Esophagus squamous epithelium (tissue), 4 donors: ENCODE measurements around the gene LMF1.

Experiments used
- POLR2A ChIP-seq, 4 donors: fragments of 450-650 bp; IDR thresholded peaks; one replicate each; pipeline ENCODE4 v1.6.1; 2017; ENCODE audit warnings: antibody characterized with exemption in 4 of 4, mild to moderate bottlenecking in 4 of 4, moderate library complexity in 3 of 4
- TF ChIP-seq, protein P1 (sequence below), 6 experiments: fragments of 450-650 bp in 4 of 6; fragments of 200-600 bp in 2 of 6; sonication (generic) in 2 of 6; IDR thresholded peaks; one replicate each; pipeline ENCODE4 v1.5.1; 2016 to 2019; ENCODE audit warnings: antibody characterized with exemption in 6 of 6, mild to moderate bottlenecking in 4 of 6, moderate library complexity in 4 of 6

DNA sequence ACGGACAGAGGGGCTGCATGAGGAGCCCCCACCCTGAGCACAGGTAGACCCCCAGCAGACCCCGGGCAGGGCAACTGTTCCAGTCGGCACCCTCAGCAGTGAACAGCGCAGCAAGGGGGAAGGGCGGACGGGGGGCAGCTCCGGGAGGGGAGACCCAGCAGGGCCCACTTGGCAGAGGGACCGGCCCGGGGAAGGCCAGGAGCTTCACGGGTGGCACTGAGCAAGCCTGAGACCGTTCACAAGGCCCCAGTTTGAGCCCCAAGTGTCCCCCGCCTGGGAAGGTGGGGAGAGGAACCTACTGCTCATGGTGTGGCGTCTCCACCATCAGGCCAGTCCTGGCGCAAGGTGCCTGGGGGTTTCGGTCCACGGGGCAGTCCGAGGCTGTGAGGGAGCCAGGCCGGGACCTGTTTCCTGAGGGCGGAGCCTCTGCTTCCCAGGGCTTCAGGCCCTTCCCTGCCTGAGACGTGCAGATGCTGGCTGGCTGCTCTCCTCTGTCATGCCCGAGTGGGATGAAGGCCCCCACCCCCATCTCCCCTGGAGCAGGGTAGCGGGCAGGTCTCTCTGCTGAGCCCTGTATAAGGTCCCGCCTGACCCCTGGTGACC lies 115.9 kb downstream of the LMF1 start:
- TF ChIP-seq, protein P1, sequence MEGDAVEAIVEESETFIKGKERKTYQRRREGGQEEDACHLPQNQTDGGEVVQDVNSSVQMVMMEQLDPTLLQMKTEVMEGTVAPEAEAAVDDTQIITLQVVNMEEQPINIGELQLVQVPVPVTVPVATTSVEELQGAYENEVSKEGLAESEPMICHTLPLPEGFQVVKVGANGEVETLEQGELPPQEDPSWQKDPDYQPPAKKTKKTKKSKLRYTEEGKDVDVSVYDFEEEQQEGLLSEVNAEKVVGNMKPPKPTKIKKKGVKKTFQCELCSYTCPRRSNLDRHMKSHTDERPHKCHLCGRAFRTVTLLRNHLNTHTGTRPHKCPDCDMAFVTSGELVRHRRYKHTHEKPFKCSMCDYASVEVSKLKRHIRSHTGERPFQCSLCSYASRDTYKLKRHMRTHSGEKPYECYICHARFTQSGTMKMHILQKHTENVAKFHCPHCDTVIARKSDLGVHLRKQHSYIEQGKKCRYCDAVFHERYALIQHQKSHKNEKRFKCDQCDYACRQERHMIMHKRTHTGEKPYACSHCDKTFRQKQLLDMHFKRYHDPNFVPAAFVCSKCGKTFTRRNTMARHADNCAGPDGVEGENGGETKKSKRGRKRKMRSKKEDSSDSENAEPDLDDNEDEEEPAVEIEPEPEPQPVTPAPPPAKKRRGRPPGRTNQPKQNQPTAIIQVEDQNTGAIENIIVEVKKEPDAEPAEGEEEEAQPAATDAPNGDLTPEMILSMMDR (IDR thresholded peaks at IDR 0.05), result no peak
- TF ChIP-seq POLR2A (IDR thresholded peaks at IDR 0.05), result no peak
